HepG2 (cell line): ENCODE data around the gene SPTBN5. TPM values are rescaled to one million over a fixed set of nuclear protein-coding genes. Genes with fewer than 3 reads are reported as not detected.

Experiments used
- ATAC-seq: fragments of 200-7000 bp; cut with Tn5 transposase; 3 replicates; pipeline ENCODE4 v1.9.1; 2020; ENCODE audit warnings: mild to moderate bottlenecking, moderate library complexity
- BruUV-seq: library from RNA; stranded (reverse); fragments of 400-500 nt; replicated peaks from 2 replicates; lab custom pipeline; 2021; lab: Mats Ljungman, UMichigan
- CTCF ChIA-PET: fragments of 300-600 bp; formaldehyde crosslinking; extraction: SDS; loops from one replicate; lab custom pipeline; 2021; ENCODE audit warnings: low total read pairs, inconsistent platforms, low intra/inter-chr PET ratio; lab: Yijun Ruan, JAX
- POLR2A ChIA-PET: fragments of 350-600 bp; sonication (Branson Sonifier 250); formaldehyde crosslinking; loops from one replicate; lab custom pipeline; 2020; ENCODE audit warnings: antibody characterized with exemption, inconsistent platforms; lab: Yijun Ruan, JAX
- DNase-seq: peaks from one replicate; pipeline ENCODE4 v3.0.0-alpha.2; 2015; ENCODE audit warnings: low spot score
- FAIRE-seq: peaks from 3 replicates; lab custom pipeline; 2011; peaks lifted over from hg19 to GRCh38; lab: Jason Lieb, UNC
- H2AFZ ChIP-seq: one replicate; pipeline ENCODE4 v1.6.1; 2011; ENCODE audit warnings: low read length, inconsistent platforms
- H3K27ac ChIP-seq: fragments of 300-600 bp; 3 replicates; pipeline ENCODE4 v1.8.0; 2011; ENCODE audit warnings: mixed run types, mild to moderate bottlenecking, mixed read lengths, low read length, inconsistent platforms; ENCODE audit not compliant: insufficient read depth; ENCODE audit errors: extremely low read length
- H3K27me3 ChIP-seq, 2 experiments: fragments of 200-600 bp in 1 of 2; 2 replicates in 1 of 2; 3 replicates in 1 of 2; pipeline versions ENCODE4 v1.6.0 to v1.8.0; 2011; ENCODE audit warnings: low read length in 2 of 2, mild to moderate bottlenecking in 2 of 2, moderate library complexity in 2 of 2, inconsistent platforms in 1 of 2; ENCODE audit not compliant: insufficient read depth in 2 of 2, control insufficient read depth in 1 of 2
- H3K36me3 ChIP-seq, 2 experiments: fragments of 200-600 bp in 1 of 2; replicated peaks in 1 of 2; 2 replicates in 1 of 2; 3 replicates in 1 of 2; pipeline versions ENCODE4 v1.5.1 to v1.8.0; 2011; ENCODE audit warnings: low read length in 2 of 2, inconsistent platforms in 1 of 2; ENCODE audit not compliant: insufficient read depth in 2 of 2, control insufficient read depth in 1 of 2
- H3K4me1 ChIP-seq: 2 replicates; pipeline ENCODE4 v1.5.1; 2012; ENCODE audit warnings: low read length, inconsistent platforms; ENCODE audit not compliant: insufficient read depth
- H3K4me2 ChIP-seq: 2 replicates; pipeline ENCODE4 v1.6.0; 2011; ENCODE audit warnings: low read depth, low read length, inconsistent platforms
- H3K4me3 ChIP-seq, 3 experiments: fragments of 200-600 bp in 1 of 3; sonication (generic), shearing (Covaris generic) in 1 of 3; replicated peaks in 1 of 3; 2 replicates each; pipeline ENCODE4 v1.5.1; 2011 to 2016; ENCODE audit warnings: low read length in 3 of 3, inconsistent platforms in 2 of 3, low read depth in 2 of 3, mild to moderate bottlenecking in 2 of 3, control low read depth in 1 of 3, mixed read lengths in 1 of 3; ENCODE audit not compliant: insufficient read depth in 1 of 3
- H3K79me2 ChIP-seq: one replicate; pipeline ENCODE4 v1.6.1; 2011; ENCODE audit warnings: low read length, inconsistent platforms; ENCODE audit not compliant: insufficient read depth
- H3K9ac ChIP-seq: 2 replicates; pipeline ENCODE4 v1.6.0; 2011; ENCODE audit warnings: mild to moderate bottlenecking, low read depth, low read length, inconsistent platforms; ENCODE audit not compliant: insufficient read depth
- H3K9me3 ChIP-seq: 2 replicates; pipeline ENCODE4 v1.5.1; 2012; ENCODE audit warnings: mild to moderate bottlenecking, low read length
- H4K20me1 ChIP-seq: 2 replicates; pipeline ENCODE4 v1.6.0; 2011; ENCODE audit warnings: inconsistent platforms, mild to moderate bottlenecking, low read length, moderate library complexity; ENCODE audit not compliant: insufficient read depth
- CBFB ChIP-seq: sonication (generic); formaldehyde crosslinking; IDR thresholded peaks from 2 replicates; pipeline ENCODE4 v1.4.0; 2020; ENCODE audit warnings: missing genetic modification reagents
- CBX1 ChIP-seq: IDR thresholded peaks from one replicate; pipeline ENCODE4 v1.6.1; 2016; ENCODE audit warnings: antibody characterized with exemption, low read depth
- MTF2 ChIP-seq: sonication (generic); formaldehyde crosslinking; IDR thresholded peaks from 2 replicates; pipeline ENCODE4 v1.5.0; 2020; ENCODE audit warnings: missing genetic modification reagents, borderline replicate concordance
- NCOA2 ChIP-seq: sonication (generic); formaldehyde crosslinking; IDR thresholded peaks from 2 replicates; pipeline ENCODE4 v1.8.0; 2022; ENCODE audit warnings: inconsistent platforms
- NCOR1 ChIP-seq: fragments of 200-600 bp; sonication (generic); IDR thresholded peaks from 2 replicates; pipeline ENCODE4 v1.7.0; 2017; ENCODE audit warnings: antibody characterized with exemption, low read length, borderline replicate concordance
- PITX1 ChIP-seq: sonication (generic); formaldehyde crosslinking; IDR thresholded peaks from 2 replicates; pipeline ENCODE4 v1.5.1; 2020; ENCODE audit warnings: mild to moderate bottlenecking, missing genetic modification reagents
- SP2 ChIP-seq: sonication (generic); formaldehyde crosslinking; IDR thresholded peaks from 2 replicates; pipeline ENCODE4 v1.5.1; 2020; ENCODE audit warnings: mild to moderate bottlenecking, missing genetic modification reagents
- U2AF1 ChIP-seq: fragments of 200-400 bp; formaldehyde crosslinking; optimal IDR thresholded peaks from 2 replicates; pipeline ENCODE3; 2017; ENCODE audit warnings: mild to moderate bottlenecking, low read depth, low read length
- XBP1 ChIP-seq: sonication (generic); formaldehyde crosslinking; IDR thresholded peaks from 2 replicates; pipeline ENCODE4 v1.5.0; 2020; ENCODE audit warnings: missing genetic modification reagents
- ZBTB39 ChIP-seq: sonication (generic); formaldehyde crosslinking; IDR thresholded peaks from 2 replicates; pipeline ENCODE4 v1.5.0; 2020; ENCODE audit warnings: missing genetic modification reagents
- ZFP82 ChIP-seq: sonication (generic); formaldehyde crosslinking; IDR thresholded peaks from 2 replicates; pipeline ENCODE4 v1.5.1; 2020; ENCODE audit warnings: mild to moderate bottlenecking, missing genetic modification reagents, borderline replicate concordance
- ZNF24 ChIP-seq: fragments of 450-650 bp; IDR thresholded peaks from 2 replicates; pipeline ENCODE4 v1.6.1; 2017; ENCODE audit warnings: antibody characterized with exemption, mild to moderate bottlenecking
- ZNF280B ChIP-seq: sonication (generic); formaldehyde crosslinking; IDR thresholded peaks from 2 replicates; pipeline ENCODE4 v1.5.0; 2020; ENCODE audit warnings: missing genetic modification reagents, mild to moderate bottlenecking, borderline replicate concordance
- ZNF350 ChIP-seq: sonication (generic); formaldehyde crosslinking; IDR thresholded peaks from 2 replicates; pipeline ENCODE4 v1.4.0; 2020; ENCODE audit warnings: mild to moderate bottlenecking, low read depth, missing genetic modification reagents, borderline replicate concordance
- ZNF484 ChIP-seq: sonication (generic); formaldehyde crosslinking; IDR thresholded peaks from 2 replicates; pipeline ENCODE4 v1.5.1; 2020; ENCODE audit warnings: mild to moderate bottlenecking, low read depth, missing genetic modification reagents, borderline replicate concordance
- ZNF547 ChIP-seq: sonication (generic); formaldehyde crosslinking; IDR thresholded peaks from 2 replicates; pipeline ENCODE4 v1.5.1; 2020; ENCODE audit warnings: mild to moderate bottlenecking, missing genetic modification reagents
- ZNF558 ChIP-seq: sonication (generic); formaldehyde crosslinking; IDR thresholded peaks from 2 replicates; pipeline ENCODE4 v1.9.0; 2022; ENCODE audit warnings: mild to moderate bottlenecking, missing genetic modification reagents, borderline replicate concordance
- ZNF597 ChIP-seq: sonication (generic); formaldehyde crosslinking; IDR thresholded peaks from 2 replicates; pipeline ENCODE4 v1.5.0; 2020; ENCODE audit warnings: missing genetic modification reagents
- WGBS: methylation state at CpG from one replicate; pipeline ENCODE4 v1.1.6; 2017; ENCODE audit warnings: low lambda C conversion rate; 5-methylcytosine and 5-hydroxymethylcytosine counted together
- in situ Hi-C: cut with HindIII; loops from 2 replicates; pipeline ENCODE4 v1.10.0; 2017; ENCODE audit warnings: low pct_unique_long_range_greater_than_20kb; ENCODE audit not compliant: extremely low pct_ligation_motif_present
- intact Hi-C: fragments of 100-400 bp; cut with micrococcal nuclease; formaldehyde crosslinking; loops from one replicate; pipeline ENCODE4 v1.10.0; 2022; ENCODE audit not compliant: unreplicated experiment
- polyA plus RNA-seq, 8 experiments: library from polyadenylated mRNA; depleted of rRNA in 3 of 8; stranded (reverse) in 7 of 8; unstranded in 1 of 8; fragments of >200 nt; fragmentation: Illumina TruSeq in 4 of 8; extraction: Trizol in 4 of 8; gene quantifications; 2 replicates each; pipeline versions ENCODE4 v1.2.1 to v1.2.3, GENCODE V29; 2011 to 2016; ENCODE audit warnings: low read depth in 4 of 8, missing spikeins in 1 of 8, mixed read lengths in 1 of 8; ENCODE audit not compliant: insufficient read depth in 1 of 8
- total RNA-seq, 5 experiments: library from RNA; depleted of rRNA; stranded (reverse); fragments of >200 nt; fragmentation: Illumina TruSeq; extraction: Trizol; gene quantifications; 2 replicates each; pipeline ENCODE4 v1.2.3, GENCODE V29; 2016; ENCODE audit warnings: low read depth in 1 of 5

Gene SPTBN5
- total and polyA plus RNA-seq, 2 of the 13 experiments (the other 11 are each of a cell fraction or from before 2014, with no cell fraction given) = 0.01 to 0.07 TPM

GRCh38 chr15:41903782-41904181, 9.9 kb upstream of the SPTBN5 start:
- ChIA-PET POLR2A (no interaction called here), CTCF (interaction anchor here (1.3 kb wide), 1 partner anchor 44 kb away, joined by 7 read pairs; no protein-coding TSS in a partner anchor)
- BruUV-seq = no TSS peak
- Histone ChIP-seq H3K4me3 (no peak overlapping the region), H3K27me3 (no peaks in the 10 kb centered on the region), H2AFZ (no peak overlapping the region), H3K9me3 (no peaks in the 10 kb centered on the region), H3K9ac (no peak overlapping the region), H3K27ac (no peak overlapping the region), H3K4me2 (no peak overlapping the region), H3K4me1 (no peaks in the 10 kb centered on the region)
- WGBS = 97% methylated on average over 10 of the region's 13 CpGs
- no peak for ATAC-seq
- FAIRE-seq = no peak
- in situ Hi-C loops = no loop called here
- intact Hi-C loops = loop anchor here (1.0 to 5.0 kb wide), 3 partner anchors 25 to 346 kb away; partner anchors contain the start of gene TYRO3
- TF ChIP-seq ZBTB39 (CRISPR knock-in tag) = no peak
- TF ChIP-seq ZNF558 (CRISPR knock-in tag) = no peak
- TF ChIP-seq XBP1 (CRISPR knock-in tag) = no peak
- TF ChIP-seq ZNF547 (CRISPR knock-in tag) = no peak
- TF ChIP-seq NCOA2 = no peak
- TF ChIP-seq U2AF1 = no peak
- no peak for TF ChIP-seq ZNF280B (CRISPR knock-in tag)
- no peak for TF ChIP-seq SP2 (CRISPR knock-in tag)
- no peak for TF ChIP-seq CBFB (CRISPR knock-in tag)
- TF ChIP-seq CBX1 = no peak
- no peak for TF ChIP-seq ZNF597
- no peak for TF ChIP-seq ZNF484 (CRISPR knock-in tag)
- no peak for TF ChIP-seq PITX1 (CRISPR knock-in tag)
- no peak for TF ChIP-seq MTF2
- no peak for TF ChIP-seq NCOR1
- TF ChIP-seq ZNF350 = no peak
- TF ChIP-seq ZNF24 = no peak
- no peak for TF ChIP-seq ZFP82 (CRISPR knock-in tag)
- TF ChIP-seq, all 625 proteins: peak for 0
- H4K20me1 ChIP-seq = no peaks in the 10 kb centered on the region
- H3K79me2 ChIP-seq = no peaks in the 10 kb centered on the region
- DNase-seq = no peak
- peaks cover 1 to 12% of the 10 kb centered on the region in 2 experiments; a peak in 2 of 5 replicates for H3K36me3 ChIP-seq
